Frontal cortex (tissue), 4 donors: ENCODE results near the gene FAM170B. TPM values are rescaled to one million over a fixed set of nuclear protein-coding genes. Genes with fewer than 3 reads are reported as not detected.

ENCODE experiments used
- DNase-seq, 2 donors: peaks; one replicate each; pipeline ENCODE4 v3.0.0; 2012; ENCODE audit warnings: low spot score in 2 of 2
- FAIRE-seq: peaks from 2 replicates; lab custom pipeline; 2012; peaks lifted over from hg19 to GRCh38; lab: Jason Lieb, UNC
- total RNA-seq: library from RNA; depleted of rRNA; stranded (reverse); fragments of >200 nt; gene quantifications from one replicate; pipeline ENCODE4 v1.2.3, GENCODE V29; 2014
- donor health status: control.
- donor health status: control.
- donor health status: control.

FAM170B gene
- total RNA-seq, 1 donor from 2014 or later: not detected

DNA sequence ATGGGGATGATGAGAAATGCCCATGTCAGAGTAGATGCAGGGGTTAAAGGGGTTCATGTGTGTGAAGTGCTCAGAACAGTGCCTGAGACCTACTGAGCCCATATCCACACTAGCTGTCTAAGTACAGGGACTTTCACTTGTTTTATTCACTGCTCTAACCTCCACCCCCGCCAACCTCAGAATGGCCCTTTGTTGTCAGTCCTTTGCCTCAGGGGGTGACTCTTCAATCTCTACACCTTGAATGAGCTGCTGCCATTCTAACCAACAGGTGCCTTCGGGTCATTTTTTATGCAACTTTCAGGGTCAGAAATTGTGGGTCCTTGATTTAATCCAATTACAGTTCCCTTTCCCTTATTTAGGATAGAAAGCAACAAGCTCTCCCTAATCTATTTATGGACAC, 44.7 kb downstream of the FAM170B start:
- FAIRE-seq: no peak
- no peak for DNase-seq

DNA sequence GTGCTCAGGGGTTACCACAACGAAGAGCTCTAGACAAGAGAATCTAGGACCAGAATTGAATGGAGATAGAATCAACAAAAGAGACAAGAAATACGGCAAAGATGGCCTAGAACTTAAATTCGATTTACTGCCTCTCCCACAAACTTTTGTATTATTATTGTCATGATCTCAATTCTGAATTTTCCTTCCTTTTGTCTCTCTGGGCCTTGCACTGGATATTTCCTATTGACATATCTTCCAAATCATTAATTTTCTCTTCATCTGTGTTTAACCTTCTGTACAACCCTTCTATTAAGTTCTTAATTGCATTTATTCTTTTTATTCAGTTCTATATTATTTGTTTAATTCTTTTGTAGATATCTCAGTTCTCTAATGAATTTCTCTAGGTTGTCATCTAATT, 46.9 kb downstream of the FAM170B start:
- DNase-seq (no peak), FAIRE-seq (no peak)

DNA sequence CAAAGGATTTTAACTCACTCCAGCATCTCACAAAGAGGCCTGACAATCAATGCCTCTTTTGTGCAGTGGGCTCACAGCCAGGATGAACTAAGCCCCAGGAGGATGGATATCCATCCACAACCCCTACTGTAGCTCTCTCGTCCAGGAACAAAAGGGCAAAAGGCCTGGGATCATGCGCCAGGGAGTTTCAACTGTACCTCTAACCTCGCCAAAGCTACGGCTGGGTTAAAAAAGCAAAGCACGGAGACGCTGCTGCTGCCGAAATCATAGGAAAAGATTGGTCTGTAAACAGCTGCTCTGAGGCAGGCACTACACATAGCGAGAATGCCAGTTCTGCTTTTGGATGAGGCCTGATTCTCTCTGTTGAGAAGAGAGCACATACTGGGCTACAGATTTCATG, 50.6 kb downstream of the FAM170B start:
- FAIRE-seq (no peak), DNase-seq (no peak)

DNA sequence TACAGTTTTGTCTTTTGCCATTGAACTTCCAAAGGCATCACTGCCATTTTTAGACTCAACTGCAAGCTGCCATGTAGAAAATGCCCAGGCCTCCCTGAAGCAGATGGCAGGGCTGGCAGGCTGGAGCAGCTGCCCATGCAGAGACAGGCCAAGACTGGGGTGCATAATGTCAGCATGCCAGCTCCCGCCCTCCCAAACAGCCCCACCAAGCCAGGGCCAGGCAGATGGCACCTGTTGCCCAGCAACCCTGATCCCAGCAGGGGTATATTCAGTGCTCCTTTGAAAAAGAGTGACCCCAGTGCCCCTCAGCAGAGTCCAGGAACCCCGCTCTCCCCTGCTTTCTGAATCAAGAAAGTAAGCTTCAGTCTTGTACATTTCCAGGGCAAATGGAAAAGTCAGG, 51.1 kb downstream of the FAM170B start:
- DNase-seq: no peak
- no peak for FAIRE-seq

DNA sequence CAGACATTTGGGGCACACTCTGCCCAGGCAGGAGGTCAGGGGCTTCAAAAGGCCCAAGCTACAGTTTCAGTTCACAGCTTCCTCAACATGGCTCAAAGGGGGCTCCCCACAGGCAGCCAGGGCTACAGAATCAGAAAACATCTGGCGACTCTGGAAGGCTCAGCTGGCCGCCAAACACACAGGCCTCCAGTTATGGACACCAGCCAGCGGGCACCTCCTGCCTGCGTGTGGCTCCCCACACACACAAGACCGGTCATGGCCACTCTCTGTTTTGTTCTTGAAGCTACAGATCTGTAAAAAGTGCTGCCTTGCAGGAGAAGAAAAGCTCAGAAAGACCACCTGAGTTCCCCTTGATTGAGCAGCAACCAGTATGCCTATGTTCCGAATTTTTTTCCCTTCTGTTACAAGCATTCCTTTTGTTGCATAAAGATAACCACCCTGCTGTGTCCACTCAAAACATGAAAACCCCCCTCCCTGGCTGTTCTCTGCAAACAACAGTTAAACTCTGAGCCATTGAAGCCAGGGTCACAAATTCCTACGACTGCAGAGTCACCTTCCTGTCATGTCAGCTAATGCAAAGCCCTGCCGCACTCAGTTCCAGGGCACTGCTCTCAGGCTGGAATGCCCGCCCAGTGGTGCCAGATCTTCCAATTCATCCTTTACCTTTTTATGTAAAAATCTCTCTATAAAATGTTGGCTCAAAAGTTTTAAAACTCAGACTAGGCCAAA, 52.1 kb downstream of the FAM170B start:
- FAIRE-seq: no peak
- no peak for DNase-seq

Other genes with a start within 250 kb of the FAM170B start
- not detected for gene LRRC18, start 194.2 kb downstream of the FAM170B start, total RNA-seq
- gene VSTM4, start 18.5 kb downstream of the FAM170B start, total RNA-seq: 2.4 TPM
- 2.4 TPM for gene TMEM273, start 54.4 kb upstream of the FAM170B start, total RNA-seq
- gene C10orf71, start 165.1 kb upstream of the FAM170B start, total RNA-seq: not detected